HL-60/S4 treated with retinoic acid at 250 ng/mL for 4 days and 3 days (cell line): ENCODE results near the gene ZDHHC11.
"Not testable (repeated sequence)": the region's sequence is repeated elsewhere in the genome, so short reads cannot be mapped to it uniquely, and the experiment has no call there.

Source experiments
- in situ Hi-C: fragments of 300-500 bp; cut with MboI; formaldehyde crosslinking; loops from 2 replicates; pipeline ENCODE4 v1.7.0; 2022; ENCODE audit warnings: low sequenced_read_pairs

The ZDHHC11 gene

GRCh38 chr5:763998-764781 is 86.6 kb downstream of the ZDHHC11 start:
- in situ Hi-C loops = no loop called here

- in situ Hi-C loops = no loop called here
These were observed 87.4 kb downstream of the ZDHHC11 start for GRCh38 chr5:763397-763796.

- in situ Hi-C loops = not testable (repeated sequence)
These were observed 87.8 kb downstream of the ZDHHC11 start for GRCh38 chr5:762996-763395.

GRCh38 chr5:761854-762710 is 88.7 kb downstream of the ZDHHC11 start:
- in situ Hi-C loops = no loop called here

- in situ Hi-C loops = no loop called here
These were observed 89.6 kb downstream of the ZDHHC11 start for GRCh38 chr5:761059-761771.

GRCh38 chr5:760363-761058 is 90.3 kb downstream of the ZDHHC11 start:
- in situ Hi-C loops = no loop called here

GRCh38 chr5:759781-760362 is 90.9 kb downstream of the ZDHHC11 start:
- in situ Hi-C loops = no loop called here

- in situ Hi-C loops = no loop called here
These were observed 91.6 kb downstream of the ZDHHC11 start for GRCh38 chr5:759111-759751.

GRCh38 chr5:758698-759053 is 92.1 kb downstream of the ZDHHC11 start:
- in situ Hi-C loops = no loop called here

GRCh38 chr5:757931-758697 is 92.7 kb downstream of the ZDHHC11 start:
- in situ Hi-C loops = no loop called here

GRCh38 chr5:757346-757930 is 93.3 kb downstream of the ZDHHC11 start:
- in situ Hi-C loops = no loop called here

GRCh38 chr5:756865-757345 is 93.9 kb downstream of the ZDHHC11 start:
- in situ Hi-C loops = no loop called here

GRCh38 chr5:756171-756570 is 94.6 kb downstream of the ZDHHC11 start:
- in situ Hi-C loops = no loop called here

GRCh38 chr5:754143-754632 is 96.6 kb downstream of the ZDHHC11 start:
- in situ Hi-C loops = not testable (repeated sequence)

- in situ Hi-C loops = not testable (repeated sequence)
These were observed 97.1 kb downstream of the ZDHHC11 start for GRCh38 chr5:753567-754142.

GRCh38 chr5:752532-753115 is 98.2 kb downstream of the ZDHHC11 start:
- in situ Hi-C loops = not testable (repeated sequence)

GRCh38 chr5:751992-752391 is 98.8 kb downstream of the ZDHHC11 start:
- in situ Hi-C loops = not testable (repeated sequence)

- in situ Hi-C loops = no loop called here
These were observed 99.3 kb downstream of the ZDHHC11 start for GRCh38 chr5:751496-751895.
